Osteoblast (primary cell): Measurements from ENCODE around the gene CRYGN. TPM values are rescaled to one million over a fixed set of nuclear protein-coding genes. Genes with fewer than 3 reads are reported as not detected.
A peak's percentile ranks its signal among the peaks of the same experiment; 100 is the strongest.

Source experiments
- DNase-seq: peaks from one replicate; pipeline ENCODE4 v3.0.0; 2011; ENCODE audit warnings: low spot score, mixed read lengths; ENCODE audit not compliant: insufficient read length; ENCODE audit errors: missing footprints
- H2AFZ ChIP-seq: 2 replicates; pipeline ENCODE4 v1.6.0; 2011; ENCODE audit warnings: mild to moderate bottlenecking, low read length
- H3K27ac ChIP-seq: 2 replicates; pipeline ENCODE4 v1.5.1; 2011; ENCODE audit warnings: mild to moderate bottlenecking, low read depth, low read length, moderate library complexity
- H3K27me3 ChIP-seq: 2 replicates; pipeline ENCODE4 v1.6.0; 2012; ENCODE audit warnings: mild to moderate bottlenecking, control low read depth, inconsistent platforms, low read length, moderate library complexity; ENCODE audit not compliant: insufficient read depth
- H3K36me3 ChIP-seq: 2 replicates; pipeline ENCODE4 v1.5.1; 2011; ENCODE audit warnings: mild to moderate bottlenecking, low read length, control low read depth, moderate library complexity; ENCODE audit not compliant: insufficient read depth
- H3K4me1 ChIP-seq: 2 replicates; pipeline ENCODE4 v1.5.1; 2011; ENCODE audit warnings: mild to moderate bottlenecking, low read length, control low read depth, moderate library complexity; ENCODE audit not compliant: insufficient read depth
- H3K4me2 ChIP-seq: 2 replicates; pipeline ENCODE4 v1.6.0; 2011; ENCODE audit warnings: mild to moderate bottlenecking, low read length; ENCODE audit not compliant: insufficient read depth
- H3K4me3 ChIP-seq: fragments of 200-600 bp; sonication (generic); 3 replicates; pipeline ENCODE4 v1.5.1; 2012; ENCODE audit warnings: mild to moderate bottlenecking, low read length, inconsistent platforms; ENCODE audit not compliant: insufficient read depth
- H3K79me2 ChIP-seq: 2 replicates; pipeline ENCODE4 v1.6.0; 2012; ENCODE audit warnings: mild to moderate bottlenecking, low read length, control low read depth, inconsistent platforms; ENCODE audit not compliant: insufficient read depth
- H3K9me3 ChIP-seq: 2 replicates; pipeline ENCODE4 v1.5.1; 2011; ENCODE audit warnings: low read depth, low read length, control low read depth
- H4K20me1 ChIP-seq: 2 replicates; pipeline ENCODE4 v1.6.0; 2012; ENCODE audit warnings: mild to moderate bottlenecking, low read length, control low read depth; ENCODE audit not compliant: insufficient read depth
- total RNA-seq: library from RNA; depleted of rRNA; stranded (reverse); fragments of >200 nt; gene quantifications from 2 replicates; pipeline ENCODE4 v1.2.3, GENCODE V29; 2012
- TF ChIP-seq, protein P1 (sequence below): IDR thresholded peaks from 2 replicates; pipeline ENCODE4 v1.5.1; 2011; ENCODE audit warnings: mild to moderate bottlenecking, low read depth, low read length, moderate library complexity; ENCODE audit errors: extremely low read depth

The CRYGN gene
- total RNA-seq, 1 donor, result 0.72 TPM

DNA sequence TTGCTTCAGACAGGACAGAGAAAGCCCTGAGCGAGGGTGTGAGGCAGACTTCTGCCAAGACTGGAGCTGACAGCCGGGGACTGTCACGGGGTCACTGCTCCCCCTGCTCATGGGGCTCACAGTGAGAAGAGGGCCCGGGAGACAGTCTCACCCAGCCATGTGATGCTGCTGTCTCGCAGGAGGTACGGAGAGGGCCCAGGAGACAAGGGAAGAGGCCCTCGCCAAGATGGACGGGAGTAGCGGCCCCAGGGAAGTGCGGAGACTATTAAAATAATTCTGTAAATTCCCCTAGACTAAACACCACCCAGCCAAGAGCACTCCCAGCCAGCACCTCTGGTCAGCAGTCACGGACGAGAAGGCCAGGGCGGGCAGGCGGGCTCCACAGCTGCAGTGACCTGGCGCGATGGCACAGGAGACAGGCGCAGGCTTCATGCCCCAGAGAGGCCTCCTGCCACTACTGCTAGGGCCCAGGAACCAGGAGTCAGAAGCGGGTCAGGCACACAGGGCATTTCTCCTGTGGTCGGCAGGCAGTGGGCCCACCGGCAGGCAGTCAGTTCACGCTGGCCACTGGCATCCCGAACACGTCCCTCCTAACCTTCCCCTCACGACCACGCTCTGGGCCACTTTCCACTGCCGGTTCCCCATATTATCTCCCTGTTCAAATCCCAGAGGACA, 54.2 kb downstream of the CRYGN start:
- Histone ChIP-seq H3K36me3 (no peaks in the 10 kb centered on the region), H4K20me1 (no peaks in the 10 kb centered on the region), H3K4me2 (no peak overlapping the region), H3K27me3 (peaks cover 13% of the 10 kb centered on the region), H3K4me3 (no peak overlapping the region), H3K27ac (no peak overlapping the region), H3K4me1 (no peaks in the 10 kb centered on the region), H3K9me3 (no peaks in the 10 kb centered on the region), H3K79me2 (no peaks in the 10 kb centered on the region), H2AFZ (no peak overlapping the region)
- TF ChIP-seq, protein P1, sequence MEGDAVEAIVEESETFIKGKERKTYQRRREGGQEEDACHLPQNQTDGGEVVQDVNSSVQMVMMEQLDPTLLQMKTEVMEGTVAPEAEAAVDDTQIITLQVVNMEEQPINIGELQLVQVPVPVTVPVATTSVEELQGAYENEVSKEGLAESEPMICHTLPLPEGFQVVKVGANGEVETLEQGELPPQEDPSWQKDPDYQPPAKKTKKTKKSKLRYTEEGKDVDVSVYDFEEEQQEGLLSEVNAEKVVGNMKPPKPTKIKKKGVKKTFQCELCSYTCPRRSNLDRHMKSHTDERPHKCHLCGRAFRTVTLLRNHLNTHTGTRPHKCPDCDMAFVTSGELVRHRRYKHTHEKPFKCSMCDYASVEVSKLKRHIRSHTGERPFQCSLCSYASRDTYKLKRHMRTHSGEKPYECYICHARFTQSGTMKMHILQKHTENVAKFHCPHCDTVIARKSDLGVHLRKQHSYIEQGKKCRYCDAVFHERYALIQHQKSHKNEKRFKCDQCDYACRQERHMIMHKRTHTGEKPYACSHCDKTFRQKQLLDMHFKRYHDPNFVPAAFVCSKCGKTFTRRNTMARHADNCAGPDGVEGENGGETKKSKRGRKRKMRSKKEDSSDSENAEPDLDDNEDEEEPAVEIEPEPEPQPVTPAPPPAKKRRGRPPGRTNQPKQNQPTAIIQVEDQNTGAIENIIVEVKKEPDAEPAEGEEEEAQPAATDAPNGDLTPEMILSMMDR, result no peak
- peak; percentile 86 for DNase-seq

GRCh38 chr7:151384776-151385625, 54.9 kb downstream of the CRYGN start:
- peaks cover 13% of the 10 kb centered on the region for H3K27me3 ChIP-seq
- no peaks in the 10 kb centered on the region for H4K20me1 ChIP-seq
- TF ChIP-seq, protein P1, result no peak
- no peaks in the 10 kb centered on the region for H3K36me3 ChIP-seq
- H3K9me3 ChIP-seq, result no peaks in the 10 kb centered on the region
- H3K4me1 ChIP-seq, result no peaks in the 10 kb centered on the region
- no peak overlapping the region for H3K4me2 ChIP-seq
- H3K4me3 ChIP-seq, result no peak overlapping the region
- no peak overlapping the region for H2AFZ ChIP-seq
- H3K79me2 ChIP-seq, result no peaks in the 10 kb centered on the region
- peak; percentile 70 for DNase-seq
- no peak overlapping the region for H3K27ac ChIP-seq

- TF ChIP-seq, protein P1, result no peak
Measured at GRCh38 chr7:151384352-151384697, 55.6 kb downstream of the CRYGN start.

More at GRCh38 chr7:151384352-151384697, 55.6 kb downstream of the CRYGN start:
- H2AFZ ChIP-seq, result no peak overlapping the region
- no peak overlapping the region for H3K4me3 ChIP-seq
- H3K27ac ChIP-seq, result no peak overlapping the region
- no peaks in the 10 kb centered on the region for H3K9me3 ChIP-seq
- no peaks in the 10 kb centered on the region for H3K79me2 ChIP-seq
- H3K27me3 ChIP-seq, result peaks cover 13% of the 10 kb centered on the region
- H3K4me1 ChIP-seq, result no peaks in the 10 kb centered on the region
- H3K4me2 ChIP-seq, result no peak overlapping the region
- H4K20me1 ChIP-seq, result no peaks in the 10 kb centered on the region
- no peaks in the 10 kb centered on the region for H3K36me3 ChIP-seq
- peak; percentile 80 for DNase-seq
